UCSD-AML1 (cell line): ENCODE measurements around the gene RMDN2.

ENCODE experiments used
- DNase-seq: peaks from one replicate; lab custom pipeline; 2025; ENCODE audit not compliant: unreplicated experiment; lab: John Stamatoyannopoulos, UW

Gene RMDN2

GRCh38 chr2:38037757-38038621 lies 112.9 kb downstream of the RMDN2 start:
- DNase-seq: no peak

- no peak for DNase-seq
These were observed 113.6 kb downstream of the RMDN2 start for GRCh38 chr2:38038682-38039081.

GRCh38 chr2:38039121-38039910 lies 114.2 kb downstream of the RMDN2 start:
- DNase-seq: no peak

GRCh38 chr2:38045811-38046210 lies 120.7 kb downstream of the RMDN2 start:
- DNase-seq: no peak

- DNase-seq: no peak
These were observed 131.1 kb downstream of the RMDN2 start for GRCh38 chr2:38056216-38056615.

GRCh38 chr2:38057651-38058410 lies 132.7 kb downstream of the RMDN2 start:
- no peak for DNase-seq

- no peak for DNase-seq
These were observed 135.3 kb downstream of the RMDN2 start for GRCh38 chr2:38060236-38061018.

- no peak for DNase-seq
These were observed 139.9 kb downstream of the RMDN2 start for GRCh38 chr2:38064801-38065501.

- DNase-seq: no peak
These were observed 140.5 kb downstream of the RMDN2 start for GRCh38 chr2:38065502-38066135.

GRCh38 chr2:38066421-38067115 lies 141.5 kb downstream of the RMDN2 start:
- no peak for DNase-seq
